Activated CD8-positive, alpha-beta memory T cell treated with anti-CD3 and anti-CD28 coated beads for 24 hours (primary cell): ENCODE data around the gene USP24.
"Not testable (repeated sequence)": the region's sequence is repeated elsewhere in the genome, so short reads cannot be mapped to it uniquely, and the experiment has no call there.

ENCODE experiments used
- DNase-seq: peaks from one replicate; pipeline ENCODE4 v3.0.0-alpha.2; 2020

Gene USP24

GRCh38 chr1:55215194-55216021 is at the start of gene USP24:
Gene USP24, minus strand, starts transcription at chr1:55215364. Its CDS starts 251 bp downstream, at chr1:55215113.
- DNase-seq, result peak; percentile 91

- DNase-seq, result no peak
Measured at GRCh38 chr1:55262822-55263221, 47.7 kb upstream of the USP24 start.

GRCh38 chr1:55259911-55260609 is 44.9 kb upstream of the USP24 start:
- DNase-seq, result no peak

GRCh38 chr1:55257958-55258357 is 42.8 kb upstream of the USP24 start:
- peak; percentile 74 for DNase-seq

GRCh38 chr1:55255901-55256300 is 40.7 kb upstream of the USP24 start:
- no peak for DNase-seq

GRCh38 chr1:55252942-55253589 is 37.9 kb upstream of the USP24 start:
- DNase-seq, result no peak

- DNase-seq, result no peak
Measured at GRCh38 chr1:55250399-55251075, 35.4 kb upstream of the USP24 start.

GRCh38 chr1:55249646-55250398 is 34.7 kb upstream of the USP24 start:
- no peak for DNase-seq

- DNase-seq, result no peak
Measured at GRCh38 chr1:55246896-55247295, 31.7 kb upstream of the USP24 start.

- no peak for DNase-seq
Measured at GRCh38 chr1:55246331-55246730, 31.2 kb upstream of the USP24 start.

- DNase-seq, result no peak
Measured at GRCh38 chr1:55245781-55246180, 30.6 kb upstream of the USP24 start.

GRCh38 chr1:55244476-55245099 is 29.4 kb upstream of the USP24 start:
- DNase-seq, result no peak

GRCh38 chr1:55243655-55244054 is 28.5 kb upstream of the USP24 start:
- no peak for DNase-seq

GRCh38 chr1:55239548-55239947 is 24.4 kb upstream of the USP24 start:
- no peak for DNase-seq

GRCh38 chr1:55235722-55236121 is 20.6 kb upstream of the USP24 start:
- no peak for DNase-seq

- DNase-seq, result no peak
Measured at GRCh38 chr1:55234016-55234415, 18.9 kb upstream of the USP24 start.

GRCh38 chr1:55233145-55233777 is 18.1 kb upstream of the USP24 start:
- DNase-seq, result no peak

GRCh38 chr1:55232448-55233144 is 17.4 kb upstream of the USP24 start:
- no peak for DNase-seq

GRCh38 chr1:55231745-55232144 is 16.6 kb upstream of the USP24 start:
- DNase-seq, result no peak

GRCh38 chr1:55230659-55231058 is 15.5 kb upstream of the USP24 start:
- no peak for DNase-seq

GRCh38 chr1:55229726-55230125 is 14.6 kb upstream of the USP24 start:
- DNase-seq, result not testable (repeated sequence)
